ENCODE data around the gene RTF1.
"Not testable (repeated sequence)": the region's sequence is repeated elsewhere in the genome, so short reads cannot be mapped to it uniquely, and the experiment has no call there.

RTF1 gene

GRCh38 chr15:41465822-41466421 is 49.0 kb downstream of the RTF1 start:
- H3K4me3 ChIP-seq (ENCODE audit: low read depth, low read length) = no peak overlapping the region
- peak; percentile 100 for TF ChIP-seq CTCF (IDR thresholded peaks at IDR 0.05; ENCODE audit: low read depth, low read length)
- in situ Hi-C loops (cut with HindIII; ENCODE audit: low sequenced_read_pairs) = no loop called here
- peak; percentile 69 for DNase-seq (ENCODE audit: low read depth, low spot score)

- in situ Hi-C loops (cut with HindIII; ENCODE audit: low sequenced_read_pairs) = no loop called here
- no peak for DNase-seq (ENCODE audit: low read depth, low spot score)
- no peak for TF ChIP-seq CTCF (IDR thresholded peaks at IDR 0.05; ENCODE audit: low read depth, low read length)
- no peak overlapping the region for H3K4me3 ChIP-seq (ENCODE audit: low read depth, low read length)
Measured at GRCh38 chr15:41466711-41467110, 49.8 kb downstream of the RTF1 start.

- in situ Hi-C loops (cut with HindIII; ENCODE audit: low sequenced_read_pairs); H3K4me3 ChIP-seq (ENCODE audit: low read depth, low read length); DNase-seq (ENCODE audit: low read depth, low spot score): not testable (repeated sequence)
Measured at GRCh38 chr15:41469644-41470043, 52.7 kb downstream of the RTF1 start.

DNA sequence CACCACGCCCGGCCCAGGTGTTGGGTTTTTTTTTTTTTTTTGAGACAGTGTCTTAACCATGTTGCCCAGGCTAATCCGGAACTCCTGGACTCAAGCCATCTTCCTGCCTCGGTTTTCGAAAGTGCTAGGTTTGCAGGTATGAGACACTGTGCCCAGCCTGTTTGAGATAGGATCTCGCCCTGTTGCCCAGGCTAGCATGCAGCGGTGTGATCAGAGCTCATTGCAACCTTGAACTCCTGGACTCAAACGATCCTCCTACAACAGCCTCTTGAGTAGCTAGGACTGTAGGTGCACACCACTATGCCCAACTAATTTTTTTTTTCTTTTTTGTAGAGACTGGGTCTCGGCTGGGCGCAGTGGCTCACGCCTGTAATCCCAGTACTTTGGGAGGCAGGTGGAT is 56.5 kb downstream of the RTF1 start:
- no peak overlapping the region for H3K4me3 ChIP-seq (ENCODE audit: low read depth, low read length)
- in situ Hi-C loops (cut with HindIII; ENCODE audit: low sequenced_read_pairs) = no loop called here
- no peak for DNase-seq (ENCODE audit: low read depth, low spot score)
- TF ChIP-seq CTCF (IDR thresholded peaks at IDR 0.05; ENCODE audit: low read depth, low read length) = no peak

DNA sequence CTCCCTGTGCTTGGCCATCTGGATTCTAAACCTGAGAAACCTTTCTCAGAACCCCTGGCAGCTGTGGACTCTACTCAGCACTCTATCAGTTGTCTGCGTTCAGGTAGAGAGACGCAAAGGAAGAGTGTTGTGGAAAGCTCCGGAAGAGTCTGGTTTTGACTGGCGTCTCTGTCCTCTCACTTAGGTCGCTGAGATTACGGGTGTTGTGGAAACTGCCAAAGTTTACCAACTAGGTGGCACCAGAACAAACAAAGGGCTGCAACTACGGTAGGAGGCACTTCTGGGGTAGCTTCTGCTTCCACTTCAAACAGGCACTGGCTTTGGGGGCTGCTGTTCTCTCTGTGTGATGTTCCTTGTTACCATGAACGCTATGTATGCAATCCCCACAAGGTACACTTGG is 57.5 kb downstream of the RTF1 start:
- no peak for TF ChIP-seq CTCF (IDR thresholded peaks at IDR 0.05; ENCODE audit: low read depth, low read length)
- in situ Hi-C loops (cut with HindIII; ENCODE audit: low sequenced_read_pairs) = no loop called here
- no peak overlapping the region for H3K4me3 ChIP-seq (ENCODE audit: low read depth, low read length)
- no peak for DNase-seq (ENCODE audit: low read depth, low spot score)

GRCh38 chr15:41474941-41475340 is 58.0 kb downstream of the RTF1 start:
- DNase-seq (ENCODE audit: low read depth, low spot score) = no peak
- in situ Hi-C loops (cut with HindIII; ENCODE audit: low sequenced_read_pairs) = no loop called here
- TF ChIP-seq CTCF (IDR thresholded peaks at IDR 0.05; ENCODE audit: low read depth, low read length) = no peak
- H3K4me3 ChIP-seq (ENCODE audit: low read depth, low read length) = no peak overlapping the region

- in situ Hi-C loops (cut with HindIII; ENCODE audit: low sequenced_read_pairs) = no loop called here
- no peak for TF ChIP-seq CTCF (IDR thresholded peaks at IDR 0.05; ENCODE audit: low read depth, low read length)
- no peak overlapping the region for H3K4me3 ChIP-seq (ENCODE audit: low read depth, low read length)
- DNase-seq (ENCODE audit: low read depth, low spot score) = no peak
Measured at GRCh38 chr15:41476416-41477048, 59.6 kb downstream of the RTF1 start.
